Measurements from ENCODE around the gene IQCH. TPM values are rescaled to one million over a fixed set of nuclear protein-coding genes. Genes with fewer than 3 reads are reported as not detected.

Gene IQCH
- polyA plus RNA-seq, 1 donor (not counting 4 experiments of a cell fraction or from before 2014, with no cell fraction given): 2.6 TPM

DNA sequence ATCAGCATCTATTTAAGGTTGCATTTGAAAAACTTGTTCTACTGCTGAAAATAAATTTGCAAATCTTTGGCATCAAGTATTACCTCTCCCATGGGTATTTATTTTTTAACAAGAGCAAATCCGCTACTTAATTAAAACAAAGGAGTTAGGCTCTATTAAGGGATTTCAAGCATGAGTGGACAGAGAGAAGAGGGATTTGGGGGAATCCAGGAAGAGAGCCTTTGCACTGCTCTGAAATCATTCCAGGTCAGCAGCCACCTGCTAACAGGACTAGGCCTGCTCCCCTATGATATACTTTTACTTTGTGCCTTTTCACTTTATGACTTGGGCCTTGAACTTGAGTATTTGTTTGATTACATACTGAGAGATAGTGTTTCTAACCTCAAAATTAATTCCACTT lies 57.1 kb downstream of the IQCH start:
- Histone ChIP-seq H3K27ac (ENCODE audit: control insufficient read depth, insufficient read depth, low read length) (no peak overlapping the region), H3K36me3 (ENCODE audit: control insufficient read depth in 2 of 2, extremely low read depth in 1 of 2, insufficient read depth in 2 of 2, low read length in 2 of 2) (no peaks in the 10 kb centered on the region), H3K4me3 (ENCODE audit: control insufficient read depth in 2 of 3, extremely low read depth in 1 of 3, insufficient read depth in 2 of 3, low read depth in 1 of 3, low read length in 3 of 3) (no peak overlapping the region), H3K9me3 (ENCODE audit: control insufficient read depth, low read depth, low read length) (no peaks in the 10 kb centered on the region), H3K9ac (ENCODE audit: control insufficient read depth, extremely low read depth, insufficient read depth, low read length) (no peak overlapping the region), H3K79me2 (ENCODE audit: control insufficient read depth, insufficient read depth, low read length) (no peaks in the 10 kb centered on the region), H4K20me1 (ENCODE audit: control insufficient read depth, extremely low read depth, insufficient read depth, low read length) (no peaks in the 10 kb centered on the region), H3K27me3 (ENCODE audit: control insufficient read depth, extremely low read depth, insufficient read depth, low read length) (no peaks in the 10 kb centered on the region), H2AFZ (ENCODE audit: control insufficient read depth, low read length) (no peak overlapping the region), H3K4me2 (ENCODE audit: control insufficient read depth, extremely low read depth, insufficient read depth, low read depth, low read length) (no peak overlapping the region), H3K4me1 (ENCODE audit: control insufficient read depth, extremely low read depth, insufficient read depth, low read length) (no peaks in the 10 kb centered on the region), H3K9me1 (ENCODE audit: control insufficient read depth, extremely low read depth, insufficient read depth, low read length) (no peaks in the 10 kb centered on the region)
- FAIRE-seq (no peak), DNase-seq (ENCODE audit: low read depth, low spot score) (no peak)
- dilution Hi-C loops (cut with MboI; ENCODE audit: extremely low pct_ligation_motif_present, low sequenced_read_pairs): no loop called here
- no peak for TF ChIP-seq EZH2 (IDR thresholded peaks at IDR 0.05; ENCODE audit: low read length)
- TF ChIP-seq, protein P1, sequence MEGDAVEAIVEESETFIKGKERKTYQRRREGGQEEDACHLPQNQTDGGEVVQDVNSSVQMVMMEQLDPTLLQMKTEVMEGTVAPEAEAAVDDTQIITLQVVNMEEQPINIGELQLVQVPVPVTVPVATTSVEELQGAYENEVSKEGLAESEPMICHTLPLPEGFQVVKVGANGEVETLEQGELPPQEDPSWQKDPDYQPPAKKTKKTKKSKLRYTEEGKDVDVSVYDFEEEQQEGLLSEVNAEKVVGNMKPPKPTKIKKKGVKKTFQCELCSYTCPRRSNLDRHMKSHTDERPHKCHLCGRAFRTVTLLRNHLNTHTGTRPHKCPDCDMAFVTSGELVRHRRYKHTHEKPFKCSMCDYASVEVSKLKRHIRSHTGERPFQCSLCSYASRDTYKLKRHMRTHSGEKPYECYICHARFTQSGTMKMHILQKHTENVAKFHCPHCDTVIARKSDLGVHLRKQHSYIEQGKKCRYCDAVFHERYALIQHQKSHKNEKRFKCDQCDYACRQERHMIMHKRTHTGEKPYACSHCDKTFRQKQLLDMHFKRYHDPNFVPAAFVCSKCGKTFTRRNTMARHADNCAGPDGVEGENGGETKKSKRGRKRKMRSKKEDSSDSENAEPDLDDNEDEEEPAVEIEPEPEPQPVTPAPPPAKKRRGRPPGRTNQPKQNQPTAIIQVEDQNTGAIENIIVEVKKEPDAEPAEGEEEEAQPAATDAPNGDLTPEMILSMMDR (optimal IDR thresholded peaks at IDR 0.05 in 1 of 3, IDR thresholded peaks at IDR 0.05 in 1 of 3, conservative IDR thresholded peaks at IDR 0.05 in 1 of 3; ENCODE audit: extremely low read depth in 1 of 3, insufficient read depth in 2 of 3, low read length in 3 of 3): no peak

DNA sequence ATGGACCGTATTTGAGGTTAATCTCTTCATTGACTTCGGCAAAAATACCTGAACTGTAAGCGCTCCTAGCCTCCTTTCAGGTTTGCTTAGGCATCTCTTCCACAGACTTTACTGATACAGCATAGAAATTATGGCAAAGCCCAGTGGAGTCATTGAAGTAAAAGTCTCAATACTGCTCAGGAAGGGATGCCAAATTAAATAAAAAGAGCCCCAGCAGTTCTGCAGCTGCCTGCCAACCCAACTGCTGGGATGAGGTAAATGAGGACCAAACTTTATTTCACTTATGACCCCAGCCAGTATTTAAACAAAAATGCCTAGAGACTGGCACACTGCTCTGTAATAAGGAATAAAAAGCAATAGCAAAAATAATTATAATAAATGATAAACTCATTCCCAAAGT lies 65.4 kb downstream of the IQCH start:
- H3K79me2 ChIP-seq (ENCODE audit: control insufficient read depth, insufficient read depth, low read length): no peaks in the 10 kb centered on the region
- H2AFZ ChIP-seq (ENCODE audit: control insufficient read depth, low read length): no peak overlapping the region
- H3K9ac ChIP-seq (ENCODE audit: control insufficient read depth, extremely low read depth, insufficient read depth, low read length): no peak overlapping the region
- H4K20me1 ChIP-seq (ENCODE audit: control insufficient read depth, extremely low read depth, insufficient read depth, low read length): no peaks in the 10 kb centered on the region
- no peaks in the 10 kb centered on the region for H3K9me1 ChIP-seq (ENCODE audit: control insufficient read depth, extremely low read depth, insufficient read depth, low read length)
- H3K4me2 ChIP-seq (ENCODE audit: control insufficient read depth, extremely low read depth, insufficient read depth, low read depth, low read length): no peak overlapping the region
- DNase-seq (ENCODE audit: low read depth, low spot score) (no peak), FAIRE-seq (no peak)
- no peaks in the 10 kb centered on the region for H3K9me3 ChIP-seq (ENCODE audit: control insufficient read depth, low read depth, low read length)
- TF ChIP-seq EZH2 (IDR thresholded peaks at IDR 0.05; ENCODE audit: low read length): no peak
- TF ChIP-seq, protein P1 (optimal IDR thresholded peaks at IDR 0.05 in 1 of 3, IDR thresholded peaks at IDR 0.05 in 1 of 3, conservative IDR thresholded peaks at IDR 0.05 in 1 of 3; ENCODE audit: extremely low read depth in 1 of 3, insufficient read depth in 2 of 3, low read length in 3 of 3): no peak
- H3K27ac ChIP-seq (ENCODE audit: control insufficient read depth, insufficient read depth, low read length): no peak overlapping the region
- no peaks in the 10 kb centered on the region for H3K27me3 ChIP-seq (ENCODE audit: control insufficient read depth, extremely low read depth, insufficient read depth, low read length)
- no peak overlapping the region for H3K4me3 ChIP-seq (ENCODE audit: control insufficient read depth in 2 of 3, extremely low read depth in 1 of 3, insufficient read depth in 2 of 3, low read depth in 1 of 3, low read length in 3 of 3)
- no peaks in the 10 kb centered on the region for H3K4me1 ChIP-seq (ENCODE audit: control insufficient read depth, extremely low read depth, insufficient read depth, low read length)
- H3K36me3 ChIP-seq (ENCODE audit: control insufficient read depth in 2 of 2, extremely low read depth in 1 of 2, insufficient read depth in 2 of 2, low read length in 2 of 2): no peaks in the 10 kb centered on the region
- dilution Hi-C loops (cut with MboI; ENCODE audit: extremely low pct_ligation_motif_present, low sequenced_read_pairs): no loop called here
